ENCODE measurements around the gene FARSB. TPM values are rescaled to one million over a fixed set of nuclear protein-coding genes. Genes with fewer than 3 reads are reported as not detected.

Gene FARSB
- total RNA-seq, 5 donors from 2014 or later (not counting 1 experiment from before 2014, with no cell fraction given), result 11.5 to 15.8 (median 15.6) TPM

- Mint-ChIP-seq H3K4me3 (no peak overlapping the region), H3K27ac (no peak overlapping the region), H3K4me1 (no peaks in the 10 kb centered on the region), H3K36me3 (peaks cover 11% of the 10 kb centered on the region), H3K9me3 (peaks cover 0 to 3% (median 2%) of the 10 kb centered on the region in 3 donors), H3K27me3 (peaks cover 0 to 3% of the 10 kb centered on the region in 2 donors)
- no peak for ATAC-seq (replicated peaks in 1 of 4)
- Histone ChIP-seq H3K4me1 (ENCODE audit: control insufficient read depth in 1 of 2, extremely low read depth in 1 of 2, insufficient read depth in 2 of 2, low read length in 2 of 2) (no peaks in the 10 kb centered on the region), H3K9me3 (no peaks in the 10 kb centered on the region), H3K27me3 (replicated peaks in 1 of 2; ENCODE audit: control insufficient read depth in 2 of 2, extremely low read depth in 1 of 2, insufficient read depth in 2 of 2, low read length in 1 of 2) (no peaks in the 10 kb centered on the region), H3K4me3 (ENCODE audit: control insufficient read depth in 1 of 2, extremely low read depth in 1 of 2, low read length in 1 of 2) (no peak overlapping the region), H3K36me3 (ENCODE audit: control insufficient read depth in 2 of 2, extremely low read depth in 1 of 2, insufficient read depth in 1 of 2, low read length in 1 of 2) (no peaks in the 10 kb centered on the region), H3K27ac (ENCODE audit: low read length) (no peak overlapping the region)
- WGBS (ENCODE audit: insufficient coverage), result no CpG with 5 or more reads among the region's 7 CpGs
- POLR2A ChIA-PET, result no interaction called here
- DNase-seq, result no peak
- CTCF ChIA-PET, result no interaction called here
Observed at GRCh38 chr2:222526480-222527277, 129.2 kb downstream of the FARSB start.

- H3K27me3 ChIP-seq (replicated peaks in 1 of 2; ENCODE audit: control insufficient read depth in 2 of 2, extremely low read depth in 1 of 2, insufficient read depth in 2 of 2, low read length in 1 of 2), result no peaks in the 10 kb centered on the region
- no peak overlapping the region for H3K4me3 ChIP-seq (ENCODE audit: control insufficient read depth in 1 of 2, extremely low read depth in 1 of 2, low read length in 1 of 2)
- H3K4me1 ChIP-seq (ENCODE audit: control insufficient read depth in 1 of 2, extremely low read depth in 1 of 2, insufficient read depth in 2 of 2, low read length in 2 of 2), result no peaks in the 10 kb centered on the region
- H3K9me3 Mint-ChIP-seq, result peaks cover 0 to 3% (median 2%) of the 10 kb centered on the region in 3 donors
- peaks cover 0 to 3% of the 10 kb centered on the region in 2 donors for H3K27me3 Mint-ChIP-seq
- no peak overlapping the region for H3K4me3 Mint-ChIP-seq
- DNase-seq, result no peak
- H3K4me1 Mint-ChIP-seq, result no peaks in the 10 kb centered on the region
- peaks cover 11% of the 10 kb centered on the region for H3K36me3 Mint-ChIP-seq
- no peak overlapping the region for H3K27ac ChIP-seq (ENCODE audit: low read length)
- POLR2A ChIA-PET, result no interaction called here
- ATAC-seq (replicated peaks in 1 of 4), result no peak
- CTCF ChIA-PET, result no interaction called here
- H3K27ac Mint-ChIP-seq, result no peak overlapping the region
- WGBS (ENCODE audit: insufficient coverage), result 86% methylated on average over 3 of the region's 5 CpGs
- H3K36me3 ChIP-seq (ENCODE audit: control insufficient read depth in 2 of 2, extremely low read depth in 1 of 2, insufficient read depth in 1 of 2, low read length in 1 of 2), result no peaks in the 10 kb centered on the region
- no peaks in the 10 kb centered on the region for H3K9me3 ChIP-seq
Observed at GRCh38 chr2:222525811-222526210, 130.1 kb downstream of the FARSB start.

GRCh38 chr2:222523783-222524544, 131.9 kb downstream of the FARSB start:
- no peaks in the 10 kb centered on the region for H3K4me1 Mint-ChIP-seq
- CTCF ChIA-PET, result no interaction called here
- Histone ChIP-seq H3K4me1 (ENCODE audit: control insufficient read depth in 1 of 2, extremely low read depth in 1 of 2, insufficient read depth in 2 of 2, low read length in 2 of 2) (no peaks in the 10 kb centered on the region), H3K9me3 (no peaks in the 10 kb centered on the region), H3K4me3 (ENCODE audit: control insufficient read depth in 1 of 2, extremely low read depth in 1 of 2, low read length in 1 of 2) (no peak overlapping the region), H3K27ac (ENCODE audit: low read length) (no peak overlapping the region), H3K36me3 (ENCODE audit: control insufficient read depth in 2 of 2, extremely low read depth in 1 of 2, insufficient read depth in 1 of 2, low read length in 1 of 2) (no peaks in the 10 kb centered on the region), H3K27me3 (replicated peaks in 1 of 2; ENCODE audit: control insufficient read depth in 2 of 2, extremely low read depth in 1 of 2, insufficient read depth in 2 of 2, low read length in 1 of 2) (no peaks in the 10 kb centered on the region)
- ATAC-seq (replicated peaks in 1 of 4) (no peak), DNase-seq (no peak)
- POLR2A ChIA-PET, result interaction anchor here in 1 of 2 donors (0.5 kb wide), 1 partner anchor 28 kb away, joined by 3 read pairs; no protein-coding TSS in a partner anchor
- no peak overlapping the region for H3K27ac Mint-ChIP-seq
- peaks cover 0 to 3% of the 10 kb centered on the region in 2 donors for H3K27me3 Mint-ChIP-seq
- H3K36me3 Mint-ChIP-seq, result peaks cover 15% of the 10 kb centered on the region
- no peak overlapping the region for H3K4me3 Mint-ChIP-seq
- H3K9me3 Mint-ChIP-seq, result peaks cover 2 to 3% (median 3%) of the 10 kb centered on the region in 3 donors
- WGBS (ENCODE audit: insufficient coverage), result no CpG with 5 or more reads among the region's 4 CpGs

GRCh38 chr2:222522082-222522481, 133.8 kb downstream of the FARSB start:
- Histone ChIP-seq H3K4me3 (ENCODE audit: control insufficient read depth in 1 of 2, extremely low read depth in 1 of 2, low read length in 1 of 2) (no peak overlapping the region), H3K4me1 (ENCODE audit: control insufficient read depth in 1 of 2, extremely low read depth in 1 of 2, insufficient read depth in 2 of 2, low read length in 2 of 2) (no peaks in the 10 kb centered on the region), H3K27ac (ENCODE audit: low read length) (no peak overlapping the region), H3K9me3 (no peaks in the 10 kb centered on the region), H3K36me3 (ENCODE audit: control insufficient read depth in 2 of 2, extremely low read depth in 1 of 2, insufficient read depth in 1 of 2, low read length in 1 of 2) (no peaks in the 10 kb centered on the region), H3K27me3 (replicated peaks in 1 of 2; ENCODE audit: control insufficient read depth in 2 of 2, extremely low read depth in 1 of 2, insufficient read depth in 2 of 2, low read length in 1 of 2) (no peaks in the 10 kb centered on the region)
- ATAC-seq (replicated peaks in 1 of 4) (no peak), DNase-seq (no peak)
- CTCF ChIA-PET, result no interaction called here
- POLR2A ChIA-PET, result no interaction called here
- Mint-ChIP-seq H3K27ac (no peak overlapping the region), H3K27me3 (peaks cover 0 to 9% of the 10 kb centered on the region in 2 donors), H3K4me1 (no peaks in the 10 kb centered on the region), H3K4me3 (no peak overlapping the region), H3K9me3 (peaks cover 2 to 3% (median 3%) of the 10 kb centered on the region in 3 donors), H3K36me3 (peaks cover 15% of the 10 kb centered on the region)
- WGBS (ENCODE audit: insufficient coverage), result no CpG with 5 or more reads among the region's 1 CpG

GRCh38 chr2:222521099-222521498, 134.8 kb downstream of the FARSB start:
- ChIA-PET POLR2A (no interaction called here), CTCF (no interaction called here)
- Mint-ChIP-seq H3K27me3 (peaks cover 0 to 14% of the 10 kb centered on the region in 2 donors), H3K36me3 (peaks cover 11% of the 10 kb centered on the region), H3K27ac (no peak overlapping the region), H3K4me1 (no peaks in the 10 kb centered on the region), H3K9me3 (peaks cover 0 to 3% (median 0%) of the 10 kb centered on the region in 3 donors), H3K4me3 (no peak overlapping the region)
- no peak overlapping the region for H3K4me3 ChIP-seq (ENCODE audit: control insufficient read depth in 1 of 2, extremely low read depth in 1 of 2, low read length in 1 of 2)
- DNase-seq (no peak), ATAC-seq (replicated peaks in 1 of 4) (no peak)
- H3K27ac ChIP-seq (ENCODE audit: low read length), result no peak overlapping the region
- no peaks in the 10 kb centered on the region for H3K36me3 ChIP-seq (ENCODE audit: control insufficient read depth in 2 of 2, extremely low read depth in 1 of 2, insufficient read depth in 1 of 2, low read length in 1 of 2)
- H3K9me3 ChIP-seq, result no peaks in the 10 kb centered on the region
- WGBS (ENCODE audit: insufficient coverage), result 40% methylated on average over 1 of the region's 3 CpGs
- H3K27me3 ChIP-seq (replicated peaks in 1 of 2; ENCODE audit: control insufficient read depth in 2 of 2, extremely low read depth in 1 of 2, insufficient read depth in 2 of 2, low read length in 1 of 2), result no peaks in the 10 kb centered on the region
- no peaks in the 10 kb centered on the region for H3K4me1 ChIP-seq (ENCODE audit: control insufficient read depth in 1 of 2, extremely low read depth in 1 of 2, insufficient read depth in 2 of 2, low read length in 2 of 2)
